Endothelial cell of umbilical vein (primary cell): ENCODE results near the gene KCNF1. TPM values are rescaled to one million over a fixed set of nuclear protein-coding genes. Genes with fewer than 3 reads are reported as not detected.

Experiments
- BruUV-seq: library from RNA; stranded (reverse); fragments of 400-500 nt; replicated peaks from 2 replicates; lab custom pipeline; 2021; lab: Mats Ljungman, UMichigan
- CTCF ChIA-PET: fragments of 300-600, 350-600 bp; sonication (Branson Sonifier 250); formaldehyde crosslinking; loops from one replicate; lab custom pipeline; 2021; ENCODE audit warnings: antibody characterized with exemption, inconsistent platforms; lab: Charles Lee
- POLR2A ChIA-PET: fragments of 300-600, 350-600 bp; sonication (Branson Sonifier 250); formaldehyde crosslinking; loops from one replicate; lab custom pipeline; 2021; ENCODE audit warnings: antibody characterized with exemption, inconsistent platforms; lab: Charles Lee
- DNase-seq: peaks from one replicate; pipeline ENCODE4 v3.0.0-alpha.2; 2011; ENCODE audit warnings: low read depth, low spot score
- FAIRE-seq: peaks from 2 replicates; lab custom pipeline; 2011; peaks lifted over from hg19 to GRCh38; lab: Jason Lieb, UNC
- H2AFZ ChIP-seq: 2 replicates; pipeline ENCODE4 v1.6.0; 2012; ENCODE audit warnings: low read depth, low read length, control low read depth, inconsistent platforms
- H3K27ac ChIP-seq: 2 replicates; pipeline ENCODE4 v1.5.1; 2011; ENCODE audit warnings: low read depth, mild to moderate bottlenecking, control low read depth, low read length, moderate library complexity; ENCODE audit not compliant: insufficient read depth
- H3K27me3 ChIP-seq, 2 experiments: 2 replicates each; pipeline versions ENCODE4 v1.6.0 to v1.6.1; 2011; ENCODE audit warnings: low read length in 2 of 2, mixed read lengths in 1 of 2; ENCODE audit not compliant: control insufficient read depth in 2 of 2, insufficient read depth in 2 of 2
- H3K36me3 ChIP-seq, 2 experiments: 2 replicates in 1 of 2; 3 replicates in 1 of 2; pipeline ENCODE4 v1.5.1; 2011; ENCODE audit warnings: low read length in 2 of 2, mild to moderate bottlenecking in 1 of 2, moderate library complexity in 1 of 2; ENCODE audit not compliant: control insufficient read depth in 2 of 2, insufficient read depth in 2 of 2; ENCODE audit errors: extremely low read depth in 1 of 2
- H3K4me1 ChIP-seq: 3 replicates; pipeline ENCODE4 v1.5.1; 2011; ENCODE audit warnings: mild to moderate bottlenecking, low read length; ENCODE audit not compliant: control insufficient read depth, insufficient read depth; ENCODE audit errors: extremely low read depth
- H3K4me2 ChIP-seq: 2 replicates; pipeline ENCODE4 v1.6.1; 2011; ENCODE audit warnings: low read length, control low read depth, mixed read lengths; ENCODE audit not compliant: insufficient read depth
- H3K4me3 ChIP-seq, 3 experiments: fragments of 200-600 bp in 1 of 3; sonication (generic), shearing (Covaris generic) in 1 of 3; replicated peaks in 1 of 3; 2 replicates each; pipeline ENCODE4 v1.5.1; 2011 to 2016; ENCODE audit warnings: control low read depth in 3 of 3, low read length in 3 of 3, mild to moderate bottlenecking in 2 of 3, inconsistent platforms in 1 of 3, low read depth in 1 of 3, moderate library complexity in 1 of 3; ENCODE audit not compliant: insufficient read depth in 1 of 3
- H3K79me2 ChIP-seq: 2 replicates; pipeline ENCODE4 v1.6.0; 2012; ENCODE audit warnings: low read length, inconsistent platforms; ENCODE audit not compliant: control insufficient read depth, insufficient read depth
- H3K9ac ChIP-seq: replicated peaks from 2 replicates; pipeline ENCODE3; 2011; ENCODE audit warnings: low read length, control low read depth; ENCODE audit not compliant: insufficient read depth; ENCODE audit errors: extremely low read depth
- H3K9me1 ChIP-seq: replicated peaks from 3 replicates; pipeline ENCODE4 v1.6.0; 2011; ENCODE audit warnings: mild to moderate bottlenecking, low read length; ENCODE audit not compliant: control insufficient read depth, insufficient read depth; ENCODE audit errors: extremely low read depth
- H3K9me3 ChIP-seq: replicated peaks from 2 replicates; pipeline ENCODE4 v1.5.1; 2012; ENCODE audit warnings: low read length, inconsistent platforms; ENCODE audit not compliant: control insufficient read depth, insufficient read depth
- H4K20me1 ChIP-seq: replicated peaks from 2 replicates; pipeline ENCODE3; 2011; ENCODE audit warnings: mild to moderate bottlenecking, low read length; ENCODE audit not compliant: control insufficient read depth, insufficient read depth; ENCODE audit errors: extremely low read depth
- CTCF ChIP-seq, 2 donors: IDR thresholded peaks; 1 replicate in 1 of 2; 2 replicates in 1 of 2; pipeline ENCODE4 v1.5.1; 2011; ENCODE audit warnings: low read length in 2 of 2, mild to moderate bottlenecking in 2 of 2, moderate library complexity in 2 of 2, control low read depth in 1 of 2, inconsistent platforms in 1 of 2, low read depth in 1 of 2; ENCODE audit not compliant: insufficient read depth in 1 of 2; ENCODE audit errors: extremely low read depth in 1 of 2
- EZH2 ChIP-seq: IDR thresholded peaks from 2 replicates; pipeline ENCODE4 v1.6.1; 2012; ENCODE audit warnings: borderline replicate concordance, low read depth, mild to moderate bottlenecking, moderate library complexity, low read length, inconsistent platforms; ENCODE audit not compliant: severe bottlenecking
- FOS ChIP-seq: IDR thresholded peaks from 2 replicates; pipeline ENCODE4 v1.6.1; 2011; ENCODE audit warnings: mild to moderate bottlenecking, low read length, moderate library complexity, borderline replicate concordance; ENCODE audit not compliant: insufficient read depth
- GATA2 ChIP-seq: IDR thresholded peaks from 2 replicates; pipeline ENCODE4 v1.7.0; 2011; ENCODE audit warnings: low read depth, mild to moderate bottlenecking, moderate library complexity, mixed read lengths, low read length; ENCODE audit not compliant: insufficient read length, insufficient read depth
- JUN ChIP-seq: IDR thresholded peaks from 2 replicates; pipeline ENCODE4 v1.6.1; 2011; ENCODE audit warnings: borderline replicate concordance, low read depth; ENCODE audit not compliant: insufficient read length, insufficient read depth
- MAX ChIP-seq: IDR thresholded peaks from 2 replicates; pipeline ENCODE4 v1.6.1; 2011; ENCODE audit not compliant: insufficient read depth, insufficient read length
- MYC ChIP-seq: IDR thresholded peaks from one replicate; pipeline ENCODE4 v1.6.1; 2011; ENCODE audit warnings: mild to moderate bottlenecking, low read depth, low read length
- POLR2A ChIP-seq: IDR thresholded peaks from 2 replicates; pipeline ENCODE4 v1.6.1; 2012; ENCODE audit warnings: low read depth, mild to moderate bottlenecking, control low read depth, low read length
- POLR2AphosphoS5 ChIP-seq: IDR thresholded peaks from 2 replicates; pipeline ENCODE4 v1.6.1; 2012; ENCODE audit warnings: low read depth, mild to moderate bottlenecking, control low read depth, low read length, moderate library complexity; ENCODE audit not compliant: insufficient read depth
- dilution Hi-C: fragments of 300-500 bp; cut with MboI; formaldehyde crosslinking; loops from one replicate; pipeline ENCODE4 v1.15.0; 2019; ENCODE audit warnings: low sequenced_read_pairs; ENCODE audit not compliant: extremely low pct_ligation_motif_present
- intact Hi-C: fragments of 100-400 bp; cut with micrococcal nuclease; formaldehyde crosslinking; loops from one replicate; pipeline ENCODE4 v1.10.0; 2022
- polyA plus RNA-seq, 4 experiments: library from polyadenylated mRNA; depleted of rRNA in 3 of 4; stranded (reverse) in 3 of 4; unstranded in 1 of 4; fragments of >200 nt; gene quantifications; 2 replicates each; pipeline versions ENCODE4 v1.2.1 to v1.2.3, GENCODE V29; 2011 to 2012; ENCODE audit warnings: missing spikeins in 1 of 4
- total RNA-seq: library from RNA; stranded (reverse); gene quantifications from 2 replicates; pipeline ENCODE4 v1.2.3, GENCODE V29; 2021

KCNF1 gene
- total and polyA plus RNA-seq, 2 donors (not counting 3 experiments of a cell fraction or from before 2014, with no cell fraction given) = 0.23 to 0.42 TPM

- Histone ChIP-seq H3K79me2 (no peaks in the 10 kb centered on the region), H3K27me3 (peaks cover 13 to 14% of the 10 kb centered on the region in 2 experiments), H3K4me3 (no peak overlapping the region), H3K27ac (no peak overlapping the region), H4K20me1 (no peaks in the 10 kb centered on the region), H2AFZ (no peak overlapping the region), H3K4me2 (no peak overlapping the region), H3K9ac (no peak overlapping the region), H3K4me1 (peaks cover 5% of the 10 kb centered on the region), H3K36me3 (no peaks in the 10 kb centered on the region), H3K9me1 (no peaks in the 10 kb centered on the region), H3K9me3 (no peaks in the 10 kb centered on the region)
- intact Hi-C loops (no loop called here), dilution Hi-C loops (no loop called here)
- no peak for DNase-seq
- CTCF ChIA-PET = interaction anchor here (0.7 to 1.5 kb wide), 3 partner anchors 10 to 76 kb away, joined by 3 to 4 read pairs (median 4); no protein-coding TSS in a partner anchor
- no peak for FAIRE-seq
- POLR2A ChIA-PET = no interaction called here
- TF ChIP-seq POLR2AphosphoS5 = no peak
- TF ChIP-seq GATA2 = no peak
- TF ChIP-seq CTCF (IDR thresholded peaks at IDR 0.05; ENCODE audit: extremely low read depth in 1 of 2, insufficient read depth in 1 of 2, low read depth in 1 of 2, low read length in 2 of 2) = no peak
- TF ChIP-seq EZH2 = no peak
- TF ChIP-seq FOS = no peak
- no peak for TF ChIP-seq MAX
- no peak for TF ChIP-seq JUN
- TF ChIP-seq MYC = no peak
- no peak for TF ChIP-seq POLR2A
- no TSS peak for BruUV-seq
Measured at GRCh38 chr2:10906926-10907625, 4.7 kb upstream of the KCNF1 start.
